DOHH2 (cell line): Measurements from ENCODE around the gene SLBP.

ENCODE experiments used
- H3F3A ChIP-seq: fragments of 200-600 bp; sonication (generic), shearing (Covaris generic); 2 replicates; pipeline ENCODE4 v1.6.0; 2016; ENCODE audit warnings: antibody characterized with exemption, mild to moderate bottlenecking; ENCODE audit not compliant: control insufficient read depth, insufficient read depth
- H3K27ac ChIP-seq: fragments of 200-600 bp; sonication (generic); 2 replicates; pipeline ENCODE4 v1.5.1; 2014; ENCODE audit warnings: low read depth, mild to moderate bottlenecking, low read length, moderate library complexity
- H3K27me3 ChIP-seq: fragments of 200-600 bp; sonication (generic); 2 replicates; pipeline ENCODE4 v1.6.1; 2014; ENCODE audit warnings: mild to moderate bottlenecking, low read length, mixed read lengths; ENCODE audit not compliant: control insufficient read depth
- H3K36me3 ChIP-seq: fragments of 200-600 bp; sonication (generic); 2 replicates; pipeline ENCODE4 v1.6.1; 2014; ENCODE audit warnings: mild to moderate bottlenecking, low read length, moderate library complexity, mixed read lengths; ENCODE audit not compliant: control insufficient read depth
- H3K4me1 ChIP-seq: fragments of 200-600 bp; sonication (generic); 2 replicates; pipeline ENCODE4 v1.6.1; 2014; ENCODE audit warnings: mild to moderate bottlenecking, low read length, mixed read lengths; ENCODE audit not compliant: control insufficient read depth
- H3K4me2 ChIP-seq: fragments of 200-600 bp; sonication (generic); 2 replicates; pipeline ENCODE4 v1.6.0; 2014; ENCODE audit warnings: mild to moderate bottlenecking, low read length, moderate library complexity
- H3K4me3 ChIP-seq: fragments of 200-600 bp; sonication (generic); 2 replicates; pipeline ENCODE4 v1.5.1; 2014; ENCODE audit warnings: mild to moderate bottlenecking, low read length, mixed read lengths
- H3K79me2 ChIP-seq: fragments of 200-600 bp; sonication (generic); 2 replicates; pipeline ENCODE4 v1.6.1; 2014; ENCODE audit warnings: mild to moderate bottlenecking, low read length, mixed read lengths; ENCODE audit not compliant: control insufficient read depth
- H3K9me2 ChIP-seq: fragments of 200-600 bp; sonication (generic); replicated peaks from 2 replicates; pipeline ENCODE4 v1.6.1; 2014; ENCODE audit warnings: mild to moderate bottlenecking, low read length, mixed read lengths; ENCODE audit not compliant: control insufficient read depth
- H3K9me3 ChIP-seq: fragments of 200-600 bp; sonication (generic); 2 replicates; pipeline ENCODE4 v1.6.1; 2014; ENCODE audit warnings: antibody characterized with exemption, low read length, mixed read lengths; ENCODE audit not compliant: control insufficient read depth, insufficient read depth
- H4K20me1 ChIP-seq: fragments of 200-600 bp; sonication (generic); 2 replicates; pipeline ENCODE4 v1.6.0; 2014; ENCODE audit warnings: low read depth, mild to moderate bottlenecking, antibody characterized with exemption, low read length, moderate library complexity; ENCODE audit not compliant: control insufficient read depth, insufficient read depth
- CTCF ChIP-seq: fragments of 200-600 bp; sonication (generic); IDR thresholded peaks from one replicate; pipeline ENCODE4 v1.5.1; 2014; ENCODE audit warnings: antibody characterized with exemption, mild to moderate bottlenecking, low read depth, low read length; ENCODE audit not compliant: poor library complexity, severe bottlenecking
- EZH2phosphoT487 ChIP-seq: fragments of 200-600 bp; sonication (generic); IDR thresholded peaks from 2 replicates; pipeline ENCODE4 v1.6.1; 2017; ENCODE audit warnings: borderline replicate concordance, mild to moderate bottlenecking, antibody characterized with exemption, low read length, moderate library complexity, mixed read lengths

Gene SLBP

GRCh38 chr4:1652088-1652487 is 60.0 kb downstream of the SLBP start:
- no peak overlapping the region for H3K27ac ChIP-seq

DNA sequence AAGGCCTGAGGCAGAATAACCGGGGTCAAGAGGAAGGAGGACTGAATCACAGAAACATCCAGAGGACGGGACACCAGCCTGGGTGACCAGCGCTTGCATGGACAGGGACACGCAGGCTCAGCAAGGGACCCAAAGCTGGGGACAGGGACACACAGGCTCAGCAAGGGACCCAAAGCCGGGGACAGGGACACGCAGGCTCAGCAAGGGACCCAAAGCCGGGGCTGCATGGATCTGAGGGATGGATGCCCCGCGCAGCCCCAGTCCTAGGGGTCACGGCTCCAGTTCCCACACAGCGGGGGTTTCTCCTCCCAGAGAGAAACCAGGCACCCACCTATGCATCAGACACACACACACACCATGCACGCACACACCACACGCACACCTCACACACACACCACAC is 60.5 kb downstream of the SLBP start:
- TF ChIP-seq EZH2phosphoT487, result no peak
- TF ChIP-seq CTCF, result no peak
- H3K9me3 ChIP-seq, result peaks cover 11% of the 10 kb centered on the region; the same call in 1 of the 2 replicates

More at GRCh38 chr4:1652088-1652487, 60.0 kb downstream of the SLBP start:
- peaks cover 11% of the 10 kb centered on the region; the same call in 1 of the 2 replicates for H3K9me3 ChIP-seq
- H3F3A ChIP-seq, result no peaks in the 10 kb centered on the region
- no peaks in the 10 kb centered on the region for H3K79me2 ChIP-seq
- H3K4me2 ChIP-seq, result no peak overlapping the region
- no peaks in the 10 kb centered on the region for H3K9me2 ChIP-seq
- H4K20me1 ChIP-seq, result no peaks in the 10 kb centered on the region
- H3K36me3 ChIP-seq, result no peaks in the 10 kb centered on the region
- H3K4me1 ChIP-seq, result no peaks in the 10 kb centered on the region
- no peaks in the 10 kb centered on the region for H3K27me3 ChIP-seq
- TF ChIP-seq EZH2phosphoT487, result no peak
- TF ChIP-seq CTCF, result no peak
- no peak overlapping the region for H3K4me3 ChIP-seq

GRCh38 chr4:1648962-1649361 is 63.2 kb downstream of the SLBP start:
- H3K4me3 ChIP-seq, result no peak overlapping the region
- no peaks in the 10 kb centered on the region for H4K20me1 ChIP-seq
- no peaks in the 10 kb centered on the region for H3K36me3 ChIP-seq
- no peaks in the 10 kb centered on the region for H3K4me1 ChIP-seq
- no peaks in the 10 kb centered on the region for H3K79me2 ChIP-seq
- H3K4me2 ChIP-seq, result no peak overlapping the region
- no peaks in the 10 kb centered on the region for H3K9me2 ChIP-seq
- H3K9me3 ChIP-seq, result peaks cover 11% of the 10 kb centered on the region; the same call in 1 of the 2 replicates
- no peak overlapping the region for H3K27ac ChIP-seq
- TF ChIP-seq EZH2phosphoT487 (no peak), CTCF (no peak)
- no peaks in the 10 kb centered on the region for H3F3A ChIP-seq
- H3K27me3 ChIP-seq, result no peaks in the 10 kb centered on the region

More for the DNA sequence above, 60.5 kb downstream of the SLBP start:
- H3K79me2 ChIP-seq, result no peaks in the 10 kb centered on the region
- H3K4me2 ChIP-seq, result no peak overlapping the region
- H3K27ac ChIP-seq, result no peak overlapping the region
- H3K9me2 ChIP-seq, result no peaks in the 10 kb centered on the region
- H3K4me3 ChIP-seq, result no peak overlapping the region
- H3K36me3 ChIP-seq, result no peaks in the 10 kb centered on the region
- no peaks in the 10 kb centered on the region for H3F3A ChIP-seq
- no peaks in the 10 kb centered on the region for H4K20me1 ChIP-seq
- H3K4me1 ChIP-seq, result no peaks in the 10 kb centered on the region
- H3K27me3 ChIP-seq, result no peaks in the 10 kb centered on the region
